Measurements from ENCODE around the gene RAPGEF2.

GRCh38 chr4:159134429-159134828 lies 31.6 kb downstream of the RAPGEF2 start:
- TF ChIP-seq TEAD4 (IDR thresholded peaks at IDR 0.05; ENCODE audit: low read depth, low read length) (no peak), GABPA (IDR thresholded peaks at IDR 0.05; ENCODE audit: borderline replicate concordance, insufficient read depth, low read length) (no peak), POLR2A (IDR thresholded peaks at IDR 0.05; ENCODE audit: control extremely low read depth in 1 of 2, low read depth in 2 of 2, low read length in 2 of 2) (no peak)

Measured in H1 (cell line).